Measurements from ENCODE around the gene C10orf62. TPM values are rescaled to one million over a fixed set of nuclear protein-coding genes. Genes with fewer than 3 reads are reported as not detected.

C10orf62 gene
- total and polyA plus RNA-seq, 9 of the 15 experiments (the other 6 are each of a cell fraction or from before 2014, with no cell fraction given), result not detected

GRCh38 chr10:97584798-97585438 lies 4.6 kb upstream of the C10orf62 start (continued):
- no peak for TF ChIP-seq ZNF124 (CRISPR knock-in tag; IDR thresholded peaks at IDR 0.05)
- peak; percentile 89 for TF ChIP-seq L3MBTL2 (IDR thresholded peaks at IDR 0.05)
- TF ChIP-seq TFE3 (CRISPR knock-in tag; IDR thresholded peaks at IDR 0.05), result peak; percentile 47; the same call in 1 of the 2 replicates
- peak; percentile 63 to 72 for TF ChIP-seq E2F6 (IDR thresholded peaks at IDR 0.05; ENCODE audit: borderline replicate concordance in 1 of 2, extremely low read depth in 1 of 2, insufficient read depth in 1 of 2, insufficient read length in 1 of 2, low read depth in 1 of 2, low read length in 1 of 2, poor library complexity in 1 of 2, severe bottlenecking in 1 of 2)
- peak; percentile 63 for TF ChIP-seq USF1 (CRISPR knock-in tag; IDR thresholded peaks at IDR 0.05)
- TF ChIP-seq USF2 (CRISPR knock-in tag; IDR thresholded peaks at IDR 0.05), result peak; percentile 69

All from K562 (cell line).